ENCODE data around the gene MAN2A2.
"Not testable (repeated sequence)": the region's sequence is repeated elsewhere in the genome, so short reads cannot be mapped to it uniquely, and the experiment has no call there.

The MAN2A2 gene

GRCh38 chr15:90884719-90885431 lies 18.2 kb upstream of the MAN2A2 start:
- DNase-seq: no peak

GRCh38 chr15:90885432-90886290 lies 17.4 kb upstream of the MAN2A2 start:
- DNase-seq: peak; percentile 80 to 86

- DNase-seq: no peak
These were observed 16.8 kb upstream of the MAN2A2 start for GRCh38 chr15:90886291-90886614.

GRCh38 chr15:90887037-90887481 lies 16.0 kb upstream of the MAN2A2 start:
- no peak for DNase-seq

GRCh38 chr15:90889313-90889730 lies 13.8 kb upstream of the MAN2A2 start:
- DNase-seq: no peak

GRCh38 chr15:90889736-90890456 lies 13.2 kb upstream of the MAN2A2 start:
- no peak for DNase-seq

- no peak for DNase-seq
These were observed 12.3 kb upstream of the MAN2A2 start for GRCh38 chr15:90890839-90891238.

GRCh38 chr15:90891346-90891949 lies 11.7 kb upstream of the MAN2A2 start:
- no peak for DNase-seq

GRCh38 chr15:90892023-90892422 lies 11.1 kb upstream of the MAN2A2 start:
- no peak for DNase-seq

- no peak for DNase-seq
These were observed 10.5 kb upstream of the MAN2A2 start for GRCh38 chr15:90892498-90893174.

GRCh38 chr15:90893175-90894090 lies 9.7 kb upstream of the MAN2A2 start:
- no peak for DNase-seq

GRCh38 chr15:90895571-90896117 lies 7.5 kb upstream of the MAN2A2 start:
- DNase-seq: no peak

- DNase-seq: not testable (repeated sequence)
These were observed 5.9 kb upstream of the MAN2A2 start for GRCh38 chr15:90897131-90897655.

- DNase-seq: no peak
These were observed 1.7 kb upstream of the MAN2A2 start for GRCh38 chr15:90901175-90902039.

GRCh38 chr15:90902040-90902839 lies 862 bp upstream of the MAN2A2 start:
- peak; percentile 62 to 66 for DNase-seq

GRCh38 chr15:90903733-90904536 lies 833 bp downstream of the MAN2A2 start:
- no peak for DNase-seq

GRCh38 chr15:90904746-90905145 lies 1.6 kb downstream of the MAN2A2 start:
- DNase-seq: no peak
